HepG2 (cell line): ENCODE results near the gene PTRH2. TPM values are rescaled to one million over a fixed set of nuclear protein-coding genes. Genes with fewer than 3 reads are reported as not detected.

Experiments
- ATAC-seq: fragments of 200-7000 bp; cut with Tn5 transposase; 3 replicates; pipeline ENCODE4 v1.9.1; 2020; ENCODE audit warnings: mild to moderate bottlenecking, moderate library complexity
- BruUV-seq: library from RNA; stranded (reverse); fragments of 400-500 nt; replicated peaks from 2 replicates; lab custom pipeline; 2021; lab: Mats Ljungman, UMichigan
- CTCF ChIA-PET: fragments of 300-600 bp; formaldehyde crosslinking; extraction: SDS; loops from one replicate; lab custom pipeline; 2021; ENCODE audit warnings: low total read pairs, inconsistent platforms, low intra/inter-chr PET ratio; lab: Yijun Ruan, JAX
- POLR2A ChIA-PET: fragments of 350-600 bp; sonication (Branson Sonifier 250); formaldehyde crosslinking; loops from one replicate; lab custom pipeline; 2020; ENCODE audit warnings: antibody characterized with exemption, inconsistent platforms; lab: Yijun Ruan, JAX
- DNase-seq: peaks from one replicate; pipeline ENCODE4 v3.0.0-alpha.2; 2015; ENCODE audit warnings: low spot score
- FAIRE-seq: peaks from 3 replicates; lab custom pipeline; 2011; peaks lifted over from hg19 to GRCh38; lab: Jason Lieb, UNC
- H2AFZ ChIP-seq: one replicate; pipeline ENCODE4 v1.6.1; 2011; ENCODE audit warnings: low read length, inconsistent platforms
- H3K27ac ChIP-seq: fragments of 300-600 bp; 3 replicates; pipeline ENCODE4 v1.8.0; 2011; ENCODE audit warnings: mixed run types, mild to moderate bottlenecking, mixed read lengths, low read length, inconsistent platforms; ENCODE audit not compliant: insufficient read depth; ENCODE audit errors: extremely low read length
- H3K27me3 ChIP-seq, 2 experiments: fragments of 200-600 bp in 1 of 2; 2 replicates in 1 of 2; 3 replicates in 1 of 2; pipeline versions ENCODE4 v1.6.0 to v1.8.0; 2011; ENCODE audit warnings: low read length in 2 of 2, mild to moderate bottlenecking in 2 of 2, moderate library complexity in 2 of 2, inconsistent platforms in 1 of 2; ENCODE audit not compliant: insufficient read depth in 2 of 2, control insufficient read depth in 1 of 2
- H3K36me3 ChIP-seq, 2 experiments: fragments of 200-600 bp in 1 of 2; replicated peaks in 1 of 2; 2 replicates in 1 of 2; 3 replicates in 1 of 2; pipeline versions ENCODE4 v1.5.1 to v1.8.0; 2011; ENCODE audit warnings: low read length in 2 of 2, inconsistent platforms in 1 of 2; ENCODE audit not compliant: insufficient read depth in 2 of 2, control insufficient read depth in 1 of 2
- H3K4me1 ChIP-seq: 2 replicates; pipeline ENCODE4 v1.5.1; 2012; ENCODE audit warnings: low read length, inconsistent platforms; ENCODE audit not compliant: insufficient read depth
- H3K4me2 ChIP-seq: 2 replicates; pipeline ENCODE4 v1.6.0; 2011; ENCODE audit warnings: low read depth, low read length, inconsistent platforms
- H3K4me3 ChIP-seq, 3 experiments: fragments of 200-600 bp in 1 of 3; sonication (generic), shearing (Covaris generic) in 1 of 3; replicated peaks in 1 of 3; 2 replicates each; pipeline ENCODE4 v1.5.1; 2011 to 2016; ENCODE audit warnings: low read length in 3 of 3, inconsistent platforms in 2 of 3, low read depth in 2 of 3, mild to moderate bottlenecking in 2 of 3, control low read depth in 1 of 3, mixed read lengths in 1 of 3; ENCODE audit not compliant: insufficient read depth in 1 of 3
- H3K79me2 ChIP-seq: one replicate; pipeline ENCODE4 v1.6.1; 2011; ENCODE audit warnings: low read length, inconsistent platforms; ENCODE audit not compliant: insufficient read depth
- H3K9ac ChIP-seq: 2 replicates; pipeline ENCODE4 v1.6.0; 2011; ENCODE audit warnings: mild to moderate bottlenecking, low read depth, low read length, inconsistent platforms; ENCODE audit not compliant: insufficient read depth
- H3K9me3 ChIP-seq: 2 replicates; pipeline ENCODE4 v1.5.1; 2012; ENCODE audit warnings: mild to moderate bottlenecking, low read length
- H4K20me1 ChIP-seq: 2 replicates; pipeline ENCODE4 v1.6.0; 2011; ENCODE audit warnings: inconsistent platforms, mild to moderate bottlenecking, low read length, moderate library complexity; ENCODE audit not compliant: insufficient read depth
- AHR ChIP-seq: IDR thresholded peaks from 2 replicates; pipeline ENCODE4 v1.6.1; 2018; ENCODE audit warnings: missing genetic modification reagents, missing compliant biosample characterization
- HINFP ChIP-seq: sonication (generic); formaldehyde crosslinking; IDR thresholded peaks from 2 replicates; pipeline ENCODE4 v1.4.0; 2020; ENCODE audit warnings: low read depth, mild to moderate bottlenecking, missing genetic modification reagents
- MLXIP ChIP-seq: sonication (generic); formaldehyde crosslinking; IDR thresholded peaks from 2 replicates; pipeline ENCODE4 v1.9.0; 2021; ENCODE audit warnings: missing genetic modification reagents, borderline replicate concordance
- THAP11 ChIP-seq: IDR thresholded peaks from 2 replicates; pipeline ENCODE4 v1.6.1; 2016; ENCODE audit warnings: missing biosample characterization, missing genetic modification reagents
- ZBTB40 ChIP-seq, 2 experiments: fragments of 450-650 bp in 1 of 2; sonication (generic) in 1 of 2; formaldehyde crosslinking in 1 of 2; IDR thresholded peaks; 2 replicates each; pipeline versions ENCODE4 v1.6.1 to v1.8.0; 2016 to 2022; ENCODE audit warnings: antibody characterized with exemption in 1 of 2, mild to moderate bottlenecking in 1 of 2, missing genetic modification reagents in 1 of 2
- ZNF350 ChIP-seq: sonication (generic); formaldehyde crosslinking; IDR thresholded peaks from 2 replicates; pipeline ENCODE4 v1.4.0; 2020; ENCODE audit warnings: mild to moderate bottlenecking, low read depth, missing genetic modification reagents, borderline replicate concordance
- WGBS: methylation state at CpG from one replicate; pipeline ENCODE4 v1.1.6; 2017; ENCODE audit warnings: low lambda C conversion rate; 5-methylcytosine and 5-hydroxymethylcytosine counted together
- in situ Hi-C: cut with HindIII; loops from 2 replicates; pipeline ENCODE4 v1.10.0; 2017; ENCODE audit warnings: low pct_unique_long_range_greater_than_20kb; ENCODE audit not compliant: extremely low pct_ligation_motif_present
- intact Hi-C: fragments of 100-400 bp; cut with micrococcal nuclease; formaldehyde crosslinking; loops from one replicate; pipeline ENCODE4 v1.10.0; 2022; ENCODE audit not compliant: unreplicated experiment
- polyA plus RNA-seq, 8 experiments: library from polyadenylated mRNA; depleted of rRNA in 3 of 8; stranded (reverse) in 7 of 8; unstranded in 1 of 8; fragments of >200 nt; fragmentation: Illumina TruSeq in 4 of 8; extraction: Trizol in 4 of 8; gene quantifications; 2 replicates each; pipeline versions ENCODE4 v1.2.1 to v1.2.3, GENCODE V29; 2011 to 2016; ENCODE audit warnings: low read depth in 4 of 8, missing spikeins in 1 of 8, mixed read lengths in 1 of 8; ENCODE audit not compliant: insufficient read depth in 1 of 8
- total RNA-seq, 5 experiments: library from RNA; depleted of rRNA; stranded (reverse); fragments of >200 nt; fragmentation: Illumina TruSeq; extraction: Trizol; gene quantifications; 2 replicates each; pipeline ENCODE4 v1.2.3, GENCODE V29; 2016; ENCODE audit warnings: low read depth in 1 of 5

Gene PTRH2
- total and polyA plus RNA-seq, 2 of the 13 experiments (the other 11 are each of a cell fraction or from before 2014, with no cell fraction given) = 67.7 to 83.3 TPM

GRCh38 chr17:59668816-59669215 is 38.4 kb downstream of the PTRH2 start:
- Histone ChIP-seq H3K27ac (no peak overlapping the region), H3K27me3 (no peaks in the 10 kb centered on the region), H3K79me2 (peaks cover 2% of the 10 kb centered on the region), H3K4me3 (no peak overlapping the region), H3K4me1 (peaks cover 14% of the 10 kb centered on the region), H2AFZ (no peak overlapping the region), H4K20me1 (0 out of 2 replicates have a peak, but pooled peaks cover 3% of the 10 kb centered on the region), H3K36me3 (peaks cover 33 to 88% of the 10 kb centered on the region in 2 experiments), H3K9me3 (no peaks in the 10 kb centered on the region), H3K9ac (no peak overlapping the region), H3K4me2 (no peak overlapping the region)
- in situ Hi-C loops (no loop called here), intact Hi-C loops (no loop called here)
- no peak for DNase-seq
- whole genome bisulfite sequencing = 96% methylated on average over 3 of the region's 3 CpGs
- ATAC-seq = no peak
- ChIA-PET CTCF (no interaction called here), POLR2A (no interaction called here)
- FAIRE-seq = no peak
- BruUV-seq = no TSS peak
- TF ChIP-seq MLXIP (CRISPR knock-in tag) = no peak
- TF ChIP-seq HINFP = no peak
- TF ChIP-seq ZBTB40 (IDR thresholded peaks at IDR 0.05) = no peak
- TF ChIP-seq ZBTB40 (CRISPR knock-in tag; IDR thresholded peaks at IDR 0.05) = no peak
- no peak for TF ChIP-seq ZNF350 (CRISPR knock-in tag)
- no peak for TF ChIP-seq THAP11 (CRISPR knock-in tag)
- no peak for TF ChIP-seq AHR (CRISPR knock-in tag)
